Uterus (tissue), 4 donors: ENCODE results near the gene HECTD1. TPM values are rescaled to one million over a fixed set of nuclear protein-coding genes. Genes with fewer than 3 reads are reported as not detected.
A peak's percentile ranks its signal among the peaks of the same experiment; 100 is the strongest.

ENCODE experiments used
- DNase-seq, 2 donors: peaks; one replicate each; pipeline ENCODE4 v3.0.0-alpha.2; 2019 to 2020
- H3K27ac ChIP-seq, 2 donors: fragments of 200-600 bp; sonication (generic); 1 replicate in 1 of 2; 2 replicates in 1 of 2; pipeline ENCODE4 v1.5.1; 2016 to 2018
- H3K27me3 ChIP-seq, 2 donors: fragments of 200-600 bp; sonication (generic); one replicate each; pipeline ENCODE4 v1.5.1; 2018 to 2019; ENCODE audit warnings: control low read depth in 1 of 2
- H3K36me3 ChIP-seq, 2 donors: fragments of 200-600 bp; sonication (generic); one replicate each; pipeline ENCODE4 v1.5.1; 2019; ENCODE audit warnings: control low read depth in 1 of 2
- H3K4me1 ChIP-seq, 2 donors: fragments of 200-600 bp; sonication (generic); one replicate each; pipeline ENCODE4 v1.5.1; 2018 to 2019; ENCODE audit warnings: control low read depth in 1 of 2
- H3K4me3 ChIP-seq, 2 donors: fragments of 200-600 bp; sonication (generic); 1 replicate in 1 of 2; 2 replicates in 1 of 2; pipeline ENCODE4 v1.5.1; 2018 to 2019; ENCODE audit warnings: mild to moderate bottlenecking in 1 of 2
- H3K9me3 ChIP-seq, 2 donors: fragments of 200-600 bp; sonication (generic); one replicate each; pipeline ENCODE4 v1.5.1; 2019; ENCODE audit warnings: control low read depth in 1 of 2
- POLR2A ChIP-seq, 2 donors: fragments of 450-650 bp; IDR thresholded peaks; one replicate each; pipeline ENCODE4 v1.6.1; 2016; ENCODE audit warnings: antibody characterized with exemption in 2 of 2, mild to moderate bottlenecking in 1 of 2, moderate library complexity in 1 of 2
- intact Hi-C: fragments of 100-400 bp; cut with DNase I; formaldehyde crosslinking; loops from one replicate; pipeline ENCODE4 v1.15.1; 2023; ENCODE audit warnings: low total_unique reads
- total RNA-seq, 4 donors: library from RNA; depleted of rRNA in 3 of 4; stranded (reverse); fragments of >200 nt in 3 of 4; gene quantifications; one replicate each; pipeline versions ENCODE4 v1.1.0 to v1.2.4, GENCODE V29; 2014 to 2023
- TF ChIP-seq, protein P1 (sequence below), 4 experiments: fragments of 200-600 bp in 2 of 4; fragments of 450-650 bp in 2 of 4; sonication (generic) in 2 of 4; IDR thresholded peaks; one replicate each; pipeline ENCODE4 v1.5.1; 2016 to 2019; ENCODE audit warnings: antibody characterized with exemption in 4 of 4, mild to moderate bottlenecking in 2 of 4, moderate library complexity in 1 of 4
- donor health status: DM: yes; HTN: yes; CAD: no.

Gene HECTD1
- total RNA-seq, 4 donors from 2014 or later, result 99.4 to 434 (median 307) TPM

DNA sequence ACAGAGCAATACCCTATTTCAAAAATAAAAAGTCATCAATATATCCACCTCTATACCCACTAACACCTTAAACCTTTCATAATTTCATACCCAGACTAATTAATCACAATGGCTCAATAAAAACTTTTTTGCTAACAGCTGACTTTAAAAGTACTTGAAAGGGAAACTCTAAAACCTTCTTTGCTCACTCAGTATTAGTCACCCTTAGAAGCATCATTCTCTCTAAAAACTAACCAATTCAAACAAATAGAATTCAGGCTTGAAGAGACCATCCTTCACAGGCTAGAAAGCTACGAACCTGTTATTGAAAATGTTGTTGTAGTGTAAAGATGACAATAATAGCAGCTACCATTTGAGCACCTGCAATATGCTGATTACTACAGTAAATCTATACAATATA lies 37.2 kb downstream of the HECTD1 start:
- DNase-seq, result no peak
- TF ChIP-seq, protein P1, sequence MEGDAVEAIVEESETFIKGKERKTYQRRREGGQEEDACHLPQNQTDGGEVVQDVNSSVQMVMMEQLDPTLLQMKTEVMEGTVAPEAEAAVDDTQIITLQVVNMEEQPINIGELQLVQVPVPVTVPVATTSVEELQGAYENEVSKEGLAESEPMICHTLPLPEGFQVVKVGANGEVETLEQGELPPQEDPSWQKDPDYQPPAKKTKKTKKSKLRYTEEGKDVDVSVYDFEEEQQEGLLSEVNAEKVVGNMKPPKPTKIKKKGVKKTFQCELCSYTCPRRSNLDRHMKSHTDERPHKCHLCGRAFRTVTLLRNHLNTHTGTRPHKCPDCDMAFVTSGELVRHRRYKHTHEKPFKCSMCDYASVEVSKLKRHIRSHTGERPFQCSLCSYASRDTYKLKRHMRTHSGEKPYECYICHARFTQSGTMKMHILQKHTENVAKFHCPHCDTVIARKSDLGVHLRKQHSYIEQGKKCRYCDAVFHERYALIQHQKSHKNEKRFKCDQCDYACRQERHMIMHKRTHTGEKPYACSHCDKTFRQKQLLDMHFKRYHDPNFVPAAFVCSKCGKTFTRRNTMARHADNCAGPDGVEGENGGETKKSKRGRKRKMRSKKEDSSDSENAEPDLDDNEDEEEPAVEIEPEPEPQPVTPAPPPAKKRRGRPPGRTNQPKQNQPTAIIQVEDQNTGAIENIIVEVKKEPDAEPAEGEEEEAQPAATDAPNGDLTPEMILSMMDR (IDR thresholded peaks at IDR 0.05), result no peak
- no peak for TF ChIP-seq POLR2A (IDR thresholded peaks at IDR 0.05)
- H3K36me3 ChIP-seq, result peaks cover 0 to 3% of the 10 kb centered on the region in 2 donors
- H3K4me3 ChIP-seq, result no peak overlapping the region
- H3K27ac ChIP-seq, result no peak overlapping the region
- no peaks in the 10 kb centered on the region for H3K9me3 ChIP-seq
- H3K4me1 ChIP-seq, result peaks cover 0 to 7% of the 10 kb centered on the region in 2 donors
- intact Hi-C loops, result no loop called here
- H3K27me3 ChIP-seq, result no peaks in the 10 kb centered on the region

DNA sequence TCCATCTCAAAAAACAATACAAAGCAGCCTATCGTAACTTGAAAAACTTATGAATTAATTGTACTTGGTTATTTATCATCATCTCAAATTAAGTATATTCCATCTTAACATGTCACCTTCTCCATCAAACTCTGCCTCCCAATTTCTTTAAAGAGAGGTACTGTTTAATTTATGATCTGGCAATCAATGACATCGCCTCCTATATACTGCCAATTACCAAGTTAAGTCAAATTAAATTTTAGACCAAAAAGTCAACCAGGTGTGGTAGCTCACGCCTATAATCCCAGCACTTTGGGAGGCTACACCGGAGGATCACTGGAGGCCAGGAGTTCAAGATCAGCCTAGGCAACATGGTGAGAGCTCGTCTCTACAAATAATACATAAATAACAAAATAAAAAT lies 37.7 kb downstream of the HECTD1 start:
- H3K4me3 ChIP-seq, result no peak overlapping the region
- no peak overlapping the region for H3K27ac ChIP-seq
- no peak for TF ChIP-seq POLR2A (IDR thresholded peaks at IDR 0.05)
- TF ChIP-seq, protein P1 (IDR thresholded peaks at IDR 0.05), result no peak
- H3K27me3 ChIP-seq, result no peaks in the 10 kb centered on the region
- peaks cover 0 to 7% of the 10 kb centered on the region in 2 donors for H3K4me1 ChIP-seq
- intact Hi-C loops, result no loop called here
- no peak for DNase-seq
- H3K9me3 ChIP-seq, result no peaks in the 10 kb centered on the region
- peaks cover 0 to 3% of the 10 kb centered on the region in 2 donors for H3K36me3 ChIP-seq

DNA sequence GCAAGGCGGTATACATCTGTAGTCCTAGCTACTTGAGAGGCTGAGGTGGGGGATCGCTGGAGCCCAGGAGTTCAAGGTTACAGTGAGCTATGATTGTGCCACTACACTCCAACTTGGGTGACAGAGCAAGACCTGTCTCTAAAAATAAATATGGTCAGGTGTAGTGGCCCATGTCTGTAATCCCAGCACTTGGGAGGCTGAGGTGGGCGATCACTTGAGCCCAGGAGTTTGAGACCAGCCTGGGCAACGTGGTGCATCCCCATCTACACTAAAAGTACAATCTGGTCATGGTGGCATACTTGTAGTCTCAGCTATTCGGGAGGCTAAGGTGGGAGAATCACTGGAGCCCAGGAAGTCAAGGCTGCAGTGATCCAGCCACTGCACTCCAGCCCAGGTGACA lies 40.6 kb downstream of the HECTD1 start:
- H3K4me3 ChIP-seq, result no peak overlapping the region
- H3K4me1 ChIP-seq, result peaks cover 0 to 7% of the 10 kb centered on the region in 2 donors
- intact Hi-C loops, result no loop called here
- no peaks in the 10 kb centered on the region for H3K9me3 ChIP-seq
- H3K27ac ChIP-seq, result peak overlapping the region; percentile 78 to 80
- no peaks in the 10 kb centered on the region for H3K27me3 ChIP-seq
- DNase-seq, result no peak
- no peaks in the 10 kb centered on the region for H3K36me3 ChIP-seq
- TF ChIP-seq POLR2A (IDR thresholded peaks at IDR 0.05), result no peak
- TF ChIP-seq, protein P1 (IDR thresholded peaks at IDR 0.05), result no peak

DNA sequence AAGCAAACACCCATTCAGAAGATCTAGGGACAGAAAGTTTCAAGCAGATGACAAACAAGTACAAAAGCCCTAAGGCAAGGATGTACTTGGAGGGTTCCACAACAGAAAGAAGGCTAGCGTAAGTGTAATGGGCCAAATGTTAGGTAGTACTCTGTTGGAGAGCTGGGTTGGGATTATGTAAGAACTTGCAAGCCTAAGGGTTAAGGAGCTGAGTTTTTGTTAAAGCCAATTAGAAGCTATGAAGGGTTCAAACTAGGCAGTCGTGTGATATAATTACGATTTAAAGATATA lies 41.4 kb downstream of the HECTD1 start:
- Histone ChIP-seq H3K36me3 (no peaks in the 10 kb centered on the region), H3K4me3 (no peak overlapping the region), H3K4me1 (peaks cover 0 to 5% of the 10 kb centered on the region in 2 donors), H3K27ac (peak overlapping the region; percentile 78 to 80), H3K9me3 (no peaks in the 10 kb centered on the region), H3K27me3 (no peaks in the 10 kb centered on the region)
- no peak for TF ChIP-seq POLR2A (IDR thresholded peaks at IDR 0.05)
- TF ChIP-seq, protein P1 (IDR thresholded peaks at IDR 0.05), result no peak
- DNase-seq, result no peak
- intact Hi-C loops, result no loop called here

DNA sequence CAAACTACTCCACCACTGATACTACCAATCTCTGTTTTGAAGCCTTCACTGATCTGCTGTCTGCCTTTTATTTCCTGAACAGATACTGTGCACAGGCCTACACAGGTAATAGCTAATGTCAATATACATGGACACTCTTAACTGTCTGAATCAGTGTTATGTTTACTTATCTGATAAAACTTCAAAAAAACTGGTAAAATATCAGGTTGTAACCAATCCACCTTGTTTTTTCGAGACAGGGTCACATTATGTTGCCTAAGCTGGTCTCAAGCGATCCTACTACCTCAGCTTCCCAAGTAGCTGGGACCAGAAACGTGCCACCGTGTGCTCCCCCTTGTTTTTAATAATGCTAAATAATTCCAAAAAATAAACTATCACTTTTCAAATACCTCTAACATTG lies 43.5 kb downstream of the HECTD1 start:
- H3K9me3 ChIP-seq, result no peaks in the 10 kb centered on the region
- H3K36me3 ChIP-seq, result no peaks in the 10 kb centered on the region
- intact Hi-C loops, result no loop called here
- no peak for DNase-seq
- TF ChIP-seq POLR2A (IDR thresholded peaks at IDR 0.05), result no peak
- TF ChIP-seq, protein P1 (IDR thresholded peaks at IDR 0.05), result no peak
- H3K4me1 ChIP-seq, result peaks cover 0 to 9% of the 10 kb centered on the region in 2 donors
- peak overlapping the region in 1 of 2 donors; percentile 80 for H3K27ac ChIP-seq
- no peak overlapping the region for H3K4me3 ChIP-seq
- H3K27me3 ChIP-seq, result no peaks in the 10 kb centered on the region
